Neuronal stem cell (in vitro differentiated cells): Measurements from ENCODE around the gene SOWAHC.
A peak's percentile ranks its signal among the peaks of the same experiment; 100 is the strongest.
"Not testable (repeated sequence)": the region's sequence is repeated elsewhere in the genome, so short reads cannot be mapped to it uniquely, and the experiment has no call there.

Experiments
- DNase-seq: peaks from one replicate; pipeline ENCODE4 v3.0.0-alpha.2; 2013; ENCODE audit warnings: low spot score
- H2AFZ ChIP-seq: one replicate; pipeline ENCODE4 v1.6.1; 2013; ENCODE audit warnings: mild to moderate bottlenecking, low read length, inconsistent platforms
- H2AK5ac ChIP-seq: 2 replicates; pipeline ENCODE4 v1.6.1; 2013; ENCODE audit warnings: low read depth, mild to moderate bottlenecking, inconsistent platforms, low read length, moderate library complexity, mixed read lengths
- H2BK120ac ChIP-seq: 2 replicates; pipeline ENCODE4 v1.6.1; 2013; ENCODE audit warnings: low read depth, mild to moderate bottlenecking, inconsistent platforms, low read length, moderate library complexity, mixed read lengths
- H2BK12ac ChIP-seq: one replicate; pipeline ENCODE4 v1.6.1; 2013; ENCODE audit warnings: low read length, inconsistent platforms
- H2BK15ac ChIP-seq: 2 replicates; pipeline ENCODE4 v1.6.1; 2013; ENCODE audit warnings: mild to moderate bottlenecking, low read length, inconsistent platforms, mixed read lengths
- H2BK5ac ChIP-seq: one replicate; pipeline ENCODE4 v1.6.1; 2013; ENCODE audit warnings: inconsistent platforms, mild to moderate bottlenecking, low read length, moderate library complexity
- H3K14ac ChIP-seq: one replicate; pipeline ENCODE4 v1.6.1; 2013; ENCODE audit warnings: low read length, inconsistent platforms
- H3K18ac ChIP-seq: 2 replicates; pipeline ENCODE4 v1.6.1; 2013; ENCODE audit warnings: low read length, inconsistent platforms
- H3K23ac ChIP-seq: 2 replicates; pipeline ENCODE4 v1.6.1; 2013; ENCODE audit warnings: low read depth, mild to moderate bottlenecking, mixed read lengths, low read length, inconsistent platforms; ENCODE audit not compliant: poor library complexity
- H3K27ac ChIP-seq: replicated peaks from 3 replicates; pipeline ENCODE4 v1.5.1; 2013; ENCODE audit warnings: low read length, inconsistent platforms
- H3K27me3 ChIP-seq, 3 experiments: 2 replicates each; pipeline ENCODE4 v1.6.1; 2013; ENCODE audit warnings: low read length in 3 of 3, mild to moderate bottlenecking in 2 of 3, inconsistent platforms in 1 of 3, low read depth in 1 of 3, mixed read lengths in 1 of 3, moderate library complexity in 1 of 3; ENCODE audit not compliant: control insufficient read depth in 3 of 3, insufficient read depth in 3 of 3
- H3K36me3 ChIP-seq, 2 donors: replicated peaks in 1 of 2; 2 replicates each; pipeline ENCODE4 v1.6.1; 2013; ENCODE audit warnings: low read length in 2 of 2; ENCODE audit not compliant: control insufficient read depth in 2 of 2, insufficient read depth in 2 of 2
- H3K4ac ChIP-seq: 2 replicates; pipeline ENCODE4 v1.6.1; 2013; ENCODE audit warnings: inconsistent platforms, mild to moderate bottlenecking, low read length, moderate library complexity
- H3K4me1 ChIP-seq, 2 donors: 1 replicate in 1 of 2; 2 replicates in 1 of 2; pipeline ENCODE4 v1.6.1; 2013; ENCODE audit warnings: low read length in 2 of 2, low read depth in 1 of 2; ENCODE audit not compliant: control insufficient read depth in 2 of 2, insufficient read depth in 1 of 2
- H3K4me2 ChIP-seq: one replicate; pipeline ENCODE4 v1.6.1; 2013; ENCODE audit warnings: mild to moderate bottlenecking, low read length, inconsistent platforms; ENCODE audit not compliant: insufficient read depth, poor library complexity, severe bottlenecking
- H3K4me3 ChIP-seq, 2 donors: 2 replicates each; pipeline ENCODE4 v1.5.1; 2013; ENCODE audit warnings: low read length in 2 of 2, mild to moderate bottlenecking in 2 of 2, inconsistent platforms in 1 of 2, moderate library complexity in 1 of 2
- H3K79me1 ChIP-seq: one replicate; pipeline ENCODE4 v1.6.1; 2013; ENCODE audit warnings: low read depth, mild to moderate bottlenecking, inconsistent platforms, low read length, moderate library complexity
- H3K9ac ChIP-seq: one replicate; pipeline ENCODE4 v1.6.1; 2013; ENCODE audit warnings: mild to moderate bottlenecking, low read depth, low read length, inconsistent platforms; ENCODE audit not compliant: poor library complexity
- H3K9me3 ChIP-seq, 2 donors: replicated peaks in 1 of 2; 2 replicates each; pipeline versions ENCODE3 to v1.6.1; 2013; ENCODE audit warnings: low read length in 2 of 2, mild to moderate bottlenecking in 2 of 2, inconsistent platforms in 1 of 2, low read depth in 1 of 2, mixed read lengths in 1 of 2, moderate library complexity in 1 of 2; ENCODE audit not compliant: control insufficient read depth in 2 of 2, insufficient read depth in 1 of 2
- H4K8ac ChIP-seq: one replicate; pipeline ENCODE4 v1.6.1; 2013; ENCODE audit warnings: low read depth, mild to moderate bottlenecking, inconsistent platforms, low read length, moderate library complexity
- H4K91ac ChIP-seq: one replicate; pipeline ENCODE4 v1.6.1; 2013; ENCODE audit warnings: low read length, low read depth, mild to moderate bottlenecking, inconsistent platforms; ENCODE audit not compliant: poor library complexity
- WGBS, 2 donors: extraction: QIAGEN DNeasy Blood & Tissue Kit; methylation state at CpG; one replicate each; pipeline ENCODE4 v1.1.7; 2013; ENCODE audit warnings: missing lambda C conversion rate in 2 of 2, mixed read lengths in 1 of 2; ENCODE audit not compliant: insufficient read length in 2 of 2, insufficient replicate concordance in 1 of 2; ENCODE audit errors: extremely low coverage in 2 of 2; 5-methylcytosine and 5-hydroxymethylcytosine counted together

SOWAHC gene

DNA sequence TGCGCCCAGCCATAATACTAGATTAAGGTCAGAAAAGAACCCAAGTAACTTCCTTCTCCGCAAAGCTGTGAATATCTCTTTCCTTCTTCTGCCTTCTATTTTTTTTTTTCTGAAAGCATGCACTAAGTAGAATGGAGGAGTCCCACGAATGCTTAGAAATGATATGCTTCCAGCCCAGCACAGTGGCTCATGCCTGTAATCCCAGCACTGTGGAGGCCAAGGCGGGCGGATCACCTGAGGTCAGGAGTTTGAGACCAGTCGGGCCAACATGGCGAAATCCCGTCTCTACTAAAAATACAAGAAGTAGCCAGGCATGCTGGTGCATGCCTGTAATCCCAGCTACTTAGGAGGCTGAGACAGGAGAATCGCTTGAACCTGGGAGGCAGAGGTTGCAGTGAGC, 25.8 kb downstream of the SOWAHC start:
- H2BK5ac ChIP-seq, H3K18ac ChIP-seq, H3K4ac ChIP-seq, H3K23ac ChIP-seq, H3K79me1 ChIP-seq, H4K8ac ChIP-seq, H2BK12ac ChIP-seq, H2BK120ac ChIP-seq, H3K9me3 ChIP-seq, H3K27ac ChIP-seq, H2BK15ac ChIP-seq, H3K36me3 ChIP-seq, H2AK5ac ChIP-seq, H2AFZ ChIP-seq, H3K4me3 ChIP-seq, H3K14ac ChIP-seq, H3K4me1 ChIP-seq, H4K91ac ChIP-seq, H3K9ac ChIP-seq, H3K4me2 ChIP-seq, DNase-seq, H3K27me3 ChIP-seq: not testable (repeated sequence)
- WGBS, 2 donors, result no CpG with 5 or more reads among the region's 9 CpGs

GRCh38 chr2:109644571-109645275, 30.6 kb downstream of the SOWAHC start:
- no peaks in the 10 kb centered on the region for H3K36me3 ChIP-seq
- no peaks in the 10 kb centered on the region for H3K27me3 ChIP-seq
- H3K4me1 ChIP-seq, result peaks cover 15% of the 10 kb centered on the region in 2 donors
- H3K9me3 ChIP-seq, result no peaks in the 10 kb centered on the region
- no peak for DNase-seq
- H3K4me3 ChIP-seq, result peak overlapping the region in 1 of 2 donors; percentile 3
- H2BK12ac ChIP-seq, result no peak overlapping the region
- H2BK5ac ChIP-seq, result no peak overlapping the region
- H2AK5ac ChIP-seq, result no peak overlapping the region
- H3K18ac ChIP-seq, result peak overlapping the region; percentile 46
- no peaks in the 10 kb centered on the region for H3K79me1 ChIP-seq
- no peak overlapping the region for H4K8ac ChIP-seq
- no peak overlapping the region for H3K23ac ChIP-seq
- H2AFZ ChIP-seq, result peak overlapping the region; percentile 76
- no peak overlapping the region for H3K14ac ChIP-seq
- no peak overlapping the region for H3K4ac ChIP-seq
- H3K27ac ChIP-seq, result peak overlapping the region; percentile 26
- no peak overlapping the region for H3K9ac ChIP-seq
- H2BK120ac ChIP-seq, result no peak overlapping the region
- no peak overlapping the region for H4K91ac ChIP-seq
- H3K4me2 ChIP-seq, result no peak overlapping the region
- H2BK15ac ChIP-seq, result peak overlapping the region; percentile 40
- no CpG with 5 or more reads among the region's 12 CpGs for WGBS, 2 donors

DNA sequence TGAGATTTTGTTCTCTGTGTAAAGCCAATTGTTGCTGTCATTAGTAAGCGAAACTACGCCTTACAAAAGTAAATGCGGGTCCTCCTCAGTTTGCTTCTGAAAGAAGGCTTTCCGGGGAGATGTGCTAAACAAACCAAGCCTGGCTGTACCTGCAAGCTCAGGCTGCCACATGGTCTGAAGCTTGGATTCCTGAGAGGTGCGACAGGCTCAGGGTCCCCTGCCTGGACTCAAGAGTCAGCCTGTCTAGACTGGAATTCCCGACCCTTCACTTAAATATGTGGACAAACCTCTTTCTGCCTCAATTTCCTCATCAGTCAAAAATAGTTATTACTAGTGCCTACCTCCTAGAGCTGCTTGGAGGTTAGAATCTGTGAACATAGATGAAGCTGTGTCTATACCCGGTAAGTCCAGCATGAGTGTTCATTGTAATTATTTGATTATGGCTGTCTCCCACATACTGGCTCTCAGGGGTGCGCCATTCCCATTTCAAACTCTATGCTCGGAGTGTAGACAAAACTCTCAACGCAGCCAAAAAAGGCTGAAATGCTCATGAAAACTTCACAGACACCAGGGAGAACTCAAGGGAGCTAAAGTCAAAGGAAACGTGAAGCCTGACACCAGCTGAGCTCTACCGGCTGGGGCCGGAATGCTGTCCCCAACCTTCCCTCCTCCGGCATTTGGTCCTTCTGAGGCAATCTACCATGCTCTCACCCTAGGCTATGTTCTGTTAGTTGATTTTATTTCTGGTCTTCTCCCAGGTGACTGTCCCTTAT, 31.4 kb downstream of the SOWAHC start:
- Histone ChIP-seq H4K8ac (no peak overlapping the region), H3K4me3 (no peak overlapping the region), H4K91ac (no peak overlapping the region), H2BK120ac (no peak overlapping the region), H3K23ac (no peak overlapping the region), H3K18ac (no peak overlapping the region), H3K79me1 (no peaks in the 10 kb centered on the region), H2AK5ac (no peak overlapping the region), H3K4ac (no peak overlapping the region), H2BK12ac (no peak overlapping the region), H3K4me1 (peaks cover 15% of the 10 kb centered on the region in 2 donors), H3K4me2 (no peak overlapping the region), H3K27me3 (no peaks in the 10 kb centered on the region), H3K9me3 (no peaks in the 10 kb centered on the region), H3K27ac (no peak overlapping the region), H3K14ac (no peak overlapping the region), H2BK15ac (no peak overlapping the region), H3K9ac (no peak overlapping the region), H2BK5ac (no peak overlapping the region), H3K36me3 (no peaks in the 10 kb centered on the region), H2AFZ (peak overlapping the region; percentile 76)
- DNase-seq, result no peak
- no CpG with 5 or more reads among the region's 14 CpGs for WGBS, 2 donors

GRCh38 chr2:109646961-109647360, 32.8 kb downstream of the SOWAHC start:
- peaks cover 15 to 16% of the 10 kb centered on the region in 2 donors for H3K4me1 ChIP-seq
- no peak overlapping the region for H2BK12ac ChIP-seq
- H3K9ac ChIP-seq, result no peak overlapping the region
- H2BK15ac ChIP-seq, result no peak overlapping the region
- H4K8ac ChIP-seq, result no peak overlapping the region
- no peak overlapping the region for H2AFZ ChIP-seq
- H2BK120ac ChIP-seq, result no peak overlapping the region
- H3K27ac ChIP-seq, result no peak overlapping the region
- H3K18ac ChIP-seq, result no peak overlapping the region
- H2BK5ac ChIP-seq, result no peak overlapping the region
- H3K4me2 ChIP-seq, result no peak overlapping the region
- H3K4ac ChIP-seq, result no peak overlapping the region
- H3K36me3 ChIP-seq, result no peaks in the 10 kb centered on the region
- no peak overlapping the region for H3K23ac ChIP-seq
- no peak overlapping the region for H2AK5ac ChIP-seq
- H4K91ac ChIP-seq, result no peak overlapping the region
- H3K79me1 ChIP-seq, result no peaks in the 10 kb centered on the region
- no peaks in the 10 kb centered on the region for H3K27me3 ChIP-seq
- no CpG with 5 or more reads among the region's 8 CpGs for WGBS, 2 donors
- no peak overlapping the region for H3K4me3 ChIP-seq
- no peak overlapping the region for H3K14ac ChIP-seq
- no peak for DNase-seq
- H3K9me3 ChIP-seq, result peaks cover 0 to 1% of the 10 kb centered on the region in 2 donors
